ENCODE results near the gene ZFP57.

The ZFP57 gene

GRCh38 chr6:29651413-29652197 lies 29.3 kb downstream of the ZFP57 start:
- Histone ChIP-seq H3K9me3 (no peaks in the 10 kb centered on the region), H3K36me3 (no peaks in the 10 kb centered on the region), H3K4me3 (ENCODE audit: low read depth in 1 of 2, low read length in 1 of 2) (no peak overlapping the region), H3K4me1 (ENCODE audit: control insufficient read depth in 1 of 2, insufficient read depth in 1 of 2, low read depth in 1 of 2, low read length in 1 of 2) (peaks cover 17 to 23% of the 10 kb centered on the region in 2 experiments), H3K27ac (no peak overlapping the region), H3K27me3 (peaks cover 34% of the 10 kb centered on the region)
- TF ChIP-seq, protein P1, sequence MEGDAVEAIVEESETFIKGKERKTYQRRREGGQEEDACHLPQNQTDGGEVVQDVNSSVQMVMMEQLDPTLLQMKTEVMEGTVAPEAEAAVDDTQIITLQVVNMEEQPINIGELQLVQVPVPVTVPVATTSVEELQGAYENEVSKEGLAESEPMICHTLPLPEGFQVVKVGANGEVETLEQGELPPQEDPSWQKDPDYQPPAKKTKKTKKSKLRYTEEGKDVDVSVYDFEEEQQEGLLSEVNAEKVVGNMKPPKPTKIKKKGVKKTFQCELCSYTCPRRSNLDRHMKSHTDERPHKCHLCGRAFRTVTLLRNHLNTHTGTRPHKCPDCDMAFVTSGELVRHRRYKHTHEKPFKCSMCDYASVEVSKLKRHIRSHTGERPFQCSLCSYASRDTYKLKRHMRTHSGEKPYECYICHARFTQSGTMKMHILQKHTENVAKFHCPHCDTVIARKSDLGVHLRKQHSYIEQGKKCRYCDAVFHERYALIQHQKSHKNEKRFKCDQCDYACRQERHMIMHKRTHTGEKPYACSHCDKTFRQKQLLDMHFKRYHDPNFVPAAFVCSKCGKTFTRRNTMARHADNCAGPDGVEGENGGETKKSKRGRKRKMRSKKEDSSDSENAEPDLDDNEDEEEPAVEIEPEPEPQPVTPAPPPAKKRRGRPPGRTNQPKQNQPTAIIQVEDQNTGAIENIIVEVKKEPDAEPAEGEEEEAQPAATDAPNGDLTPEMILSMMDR (IDR thresholded peaks at IDR 0.05): peak; percentile 45

DNA sequence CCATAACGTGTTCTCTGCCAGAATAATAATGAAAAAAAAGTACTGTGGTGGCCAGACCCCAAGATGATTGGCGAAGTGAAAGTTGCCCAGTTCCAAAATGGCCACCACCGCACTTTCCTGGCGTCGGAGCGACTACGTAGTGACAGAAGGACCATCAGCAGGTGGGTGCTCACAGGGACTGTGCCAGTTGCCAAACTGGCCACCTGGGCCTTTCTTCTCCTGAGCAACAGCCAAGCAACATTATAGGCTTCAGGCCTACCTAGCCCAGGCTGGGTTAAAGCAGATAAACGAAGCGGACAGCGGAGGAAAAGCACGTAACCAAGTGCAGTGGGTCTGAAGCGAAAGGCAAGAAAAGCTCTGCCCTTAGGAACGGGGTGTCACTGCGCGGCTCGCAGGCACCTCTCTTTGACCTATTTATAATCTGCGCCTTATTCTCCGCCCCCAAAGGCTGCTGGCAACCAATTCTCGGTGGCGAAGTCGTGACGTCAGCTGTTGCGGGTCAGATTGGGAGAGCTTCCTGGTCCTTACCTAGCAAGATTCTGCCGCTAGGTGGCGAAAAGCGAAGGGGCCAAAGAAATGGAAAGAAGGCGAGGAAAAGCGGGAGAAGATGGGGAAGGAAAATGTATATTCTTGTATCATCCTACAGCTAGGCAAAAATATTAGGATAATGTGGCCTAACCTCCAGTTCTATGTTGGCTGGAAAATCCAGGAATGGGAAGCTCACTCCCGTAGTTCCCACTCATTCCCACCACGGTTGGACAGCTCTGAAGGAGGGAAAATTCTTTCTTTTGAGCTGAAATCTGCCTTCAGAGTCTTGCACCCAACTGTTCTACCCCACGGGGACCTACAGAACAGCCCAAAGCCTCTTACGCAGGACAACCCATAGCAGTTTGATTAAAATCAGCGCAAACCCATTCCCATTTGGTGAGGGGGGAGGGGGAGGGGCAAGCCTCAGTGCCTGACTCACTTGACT lies 31.0 kb downstream of the ZFP57 start:
- H3K4me3 ChIP-seq (ENCODE audit: low read depth in 1 of 2, low read length in 1 of 2): peak overlapping the region; percentile 73 to 79
- H3K27ac ChIP-seq: peak overlapping the region; percentile 93

GRCh38 chr6:29647927-29648642 lies 32.9 kb downstream of the ZFP57 start:
- Histone ChIP-seq H3K27me3 (peaks cover 6% of the 10 kb centered on the region), H3K36me3 (no peaks in the 10 kb centered on the region), H3K4me1 (ENCODE audit: control insufficient read depth in 1 of 2, insufficient read depth in 1 of 2, low read depth in 1 of 2, low read length in 1 of 2) (peaks cover 17 to 18% of the 10 kb centered on the region in 2 experiments), H3K9me3 (no peaks in the 10 kb centered on the region), H3K4me3 (ENCODE audit: low read depth in 1 of 2, low read length in 1 of 2) (no peak overlapping the region), H3K27ac (no peak overlapping the region)
- TF ChIP-seq, protein P1 (IDR thresholded peaks at IDR 0.05): no peak

More for the DNA sequence above, 31.0 kb downstream of the ZFP57 start:
- Histone ChIP-seq H3K36me3 (no peaks in the 10 kb centered on the region), H3K27me3 (peaks cover 18% of the 10 kb centered on the region), H3K4me1 (ENCODE audit: control insufficient read depth in 1 of 2, insufficient read depth in 1 of 2, low read depth in 1 of 2, low read length in 1 of 2) (peaks cover 17 to 23% of the 10 kb centered on the region in 2 experiments), H3K9me3 (no peaks in the 10 kb centered on the region)
- TF ChIP-seq, protein P1 (IDR thresholded peaks at IDR 0.05): peak; percentile 99

DNA sequence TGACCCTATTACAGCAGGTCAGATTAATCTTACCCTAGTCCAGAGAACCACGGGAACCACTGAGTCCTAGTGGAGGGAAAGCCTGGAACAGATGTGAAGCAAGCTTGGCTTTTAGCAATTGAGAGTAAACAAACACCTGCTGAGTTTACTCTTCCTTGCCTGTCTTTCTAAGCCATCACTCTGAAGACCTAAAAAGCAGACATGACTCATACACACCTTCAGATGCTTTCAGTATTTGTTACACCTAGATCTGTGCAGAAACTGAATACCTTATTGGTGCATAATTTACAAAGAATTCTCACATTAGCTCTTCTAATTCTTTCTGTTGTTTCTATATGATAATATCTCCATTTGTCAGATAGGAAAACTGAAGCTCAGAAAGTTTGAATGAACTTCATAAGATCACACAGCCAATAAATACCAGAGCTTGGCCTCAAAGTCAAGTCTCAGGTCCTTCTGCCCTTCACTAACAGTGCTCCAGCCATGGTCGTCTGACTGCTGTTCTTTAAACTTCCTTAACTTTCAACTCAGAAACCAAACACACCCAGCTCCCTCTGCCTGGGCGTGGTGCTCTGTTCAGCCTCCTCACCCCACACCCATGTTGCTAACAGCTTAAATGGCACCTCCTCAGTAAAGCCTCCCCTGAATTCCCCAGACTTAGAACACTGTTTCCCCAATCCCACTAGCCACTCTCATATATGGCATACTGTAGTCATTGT lies 39.4 kb downstream of the ZFP57 start:
- Histone ChIP-seq H3K9me3 (no peaks in the 10 kb centered on the region), H3K27me3 (peaks cover 35% of the 10 kb centered on the region), H3K36me3 (no peaks in the 10 kb centered on the region), H3K4me3 (ENCODE audit: low read depth in 1 of 2, low read length in 1 of 2) (no peak overlapping the region), H3K4me1 (ENCODE audit: control insufficient read depth in 1 of 2, insufficient read depth in 1 of 2, low read depth in 1 of 2, low read length in 1 of 2) (no peaks in the 10 kb centered on the region), H3K27ac (no peak overlapping the region)
- TF ChIP-seq, protein P1 (IDR thresholded peaks at IDR 0.05): no peak
